ACC112 (cell line): ENCODE data around the gene SERTAD3.
A peak's percentile ranks its signal among the peaks of the same experiment; 100 is the strongest.

Experiments used
- H2AFZ ChIP-seq: fragments of 200-600 bp; sonication (generic); one replicate; pipeline ENCODE4 v1.6.0; 2017; ENCODE audit warnings: antibody characterized with exemption, low read length; ENCODE audit not compliant: unreplicated experiment
- H3K27ac ChIP-seq: fragments of 200-600 bp; sonication (generic); 2 replicates; pipeline ENCODE4 v1.5.1; 2014; ENCODE audit warnings: low read depth, mild to moderate bottlenecking, antibody characterized with exemption, low read length, moderate library complexity
- H3K27me3 ChIP-seq: fragments of 200-600 bp; sonication (generic); 2 replicates; pipeline ENCODE4 v1.6.1; 2014; ENCODE audit warnings: mild to moderate bottlenecking, antibody characterized with exemption, low read length, moderate library complexity, mixed read lengths; ENCODE audit not compliant: insufficient read depth
- H3K36me3 ChIP-seq: fragments of 200-600 bp; sonication (generic); 2 replicates; pipeline ENCODE4 v1.6.1; 2016; ENCODE audit warnings: mild to moderate bottlenecking, antibody characterized with exemption, low read length, moderate library complexity, mixed read lengths; ENCODE audit not compliant: insufficient read depth
- H3K4me1 ChIP-seq: fragments of 200-600 bp; sonication (generic); one replicate; pipeline ENCODE4 v1.6.1; 2016; ENCODE audit warnings: low read length, mixed read lengths; ENCODE audit not compliant: insufficient read depth, unreplicated experiment, control insufficient read depth
- H3K4me3 ChIP-seq: fragments of 200-600 bp; sonication (generic); 2 replicates; pipeline ENCODE4 v1.5.1; 2014; ENCODE audit warnings: mild to moderate bottlenecking, low read depth, low read length
- H3K79me2 ChIP-seq: fragments of 200-600 bp; sonication (generic); one replicate; pipeline ENCODE4 v1.6.0; 2016; ENCODE audit warnings: low read length; ENCODE audit not compliant: control insufficient read depth, unreplicated experiment, insufficient read depth

SERTAD3 gene

DNA sequence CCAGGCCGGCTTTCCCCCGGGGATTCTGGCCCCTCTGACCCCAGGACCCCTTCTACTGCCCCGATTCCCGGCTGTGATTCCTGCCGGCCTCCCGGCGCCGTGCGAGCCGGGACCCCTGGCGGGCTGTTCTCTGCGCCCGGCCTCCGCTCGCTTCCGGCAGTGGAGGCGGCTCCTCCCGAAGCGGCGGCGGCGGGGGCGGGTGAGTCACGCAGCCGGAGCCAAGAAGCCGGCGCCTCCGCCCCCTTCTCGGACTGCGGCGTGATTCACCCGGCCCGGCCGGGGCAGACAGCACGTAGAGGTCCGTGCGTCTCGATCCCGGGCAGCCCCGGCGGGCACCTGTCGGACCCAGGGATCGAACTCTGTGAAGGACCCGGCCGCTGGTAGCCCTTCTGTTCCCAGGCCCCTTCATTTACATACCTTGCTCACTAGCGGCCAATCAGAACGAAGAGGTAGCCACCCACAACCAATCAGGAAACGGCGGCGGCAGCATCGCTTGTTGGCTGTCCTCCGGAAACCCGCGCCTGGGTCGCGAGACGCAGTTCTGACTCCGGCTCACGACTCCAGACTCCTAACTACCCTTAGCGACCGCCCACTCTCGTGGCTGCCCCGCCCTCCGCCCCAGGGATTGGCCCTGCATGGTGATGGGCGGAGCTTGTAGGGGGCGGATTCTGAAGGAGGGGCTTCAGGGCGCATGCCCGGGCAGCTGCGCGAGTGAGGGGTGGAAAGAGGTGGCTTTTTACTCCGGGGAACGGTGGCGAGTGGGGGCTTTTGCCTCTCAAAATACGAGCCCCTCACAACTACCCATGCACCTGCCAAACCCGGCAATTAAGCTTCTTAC is 18.5 kb downstream of the SERTAD3 start, which contains the start of gene SERTAD1:
Gene SERTAD1, minus strand, starts transcription at position 543 of the 838 bp plus-strand sequence. CDS start 2,446 bp downstream, outside the sequence.
- Histone ChIP-seq H3K36me3 (no peaks in the 10 kb centered on the region), H3K4me3 (peak within 1 kb of the TSS; percentile 85), H3K27me3 (no peaks in the 10 kb centered on the region), H3K27ac (peak within 1 kb of the TSS; percentile 92), H3K79me2 (peaks cover 31% of the 10 kb centered on the region), H3K4me1 (peaks cover 13% of the 10 kb centered on the region), H2AFZ (peak within 1 kb of the TSS; percentile 91)

- Histone ChIP-seq H2AFZ (no peak overlapping the region), H3K27me3 (no peaks in the 10 kb centered on the region), H3K79me2 (peaks cover 31% of the 10 kb centered on the region), H3K4me3 (peak overlapping the region; percentile 85), H3K36me3 (no peaks in the 10 kb centered on the region), H3K27ac (peak overlapping the region; percentile 92), H3K4me1 (peaks cover 13% of the 10 kb centered on the region)
Observed at GRCh38 chr19:40424637-40425449, 19.3 kb downstream of the SERTAD3 start.

DNA sequence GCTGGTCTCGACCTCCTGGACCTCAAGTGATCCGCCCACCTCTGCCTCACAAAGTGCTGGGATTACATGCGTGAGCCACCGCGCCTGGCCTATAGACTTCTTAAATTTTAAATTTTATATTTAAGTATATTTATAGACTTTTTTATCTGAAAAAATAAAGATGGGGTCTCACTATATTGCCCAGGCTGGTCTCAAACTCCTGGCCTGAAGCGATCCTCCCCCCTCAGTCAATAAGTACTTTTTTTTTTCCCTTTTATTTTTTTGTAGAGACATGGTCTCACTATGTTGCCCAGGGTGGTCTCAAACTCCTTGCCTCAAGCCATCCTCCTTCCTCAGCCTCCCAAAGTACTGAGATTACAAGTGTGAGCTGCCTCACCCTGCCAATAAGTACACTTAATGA is 20.2 kb downstream of the SERTAD3 start:
- Histone ChIP-seq H3K36me3 (no peaks in the 10 kb centered on the region), H3K4me1 (peaks cover 13% of the 10 kb centered on the region), H3K4me3 (peak overlapping the region; percentile 85), H3K27ac (no peak overlapping the region), H3K79me2 (peaks cover 31% of the 10 kb centered on the region), H3K27me3 (no peaks in the 10 kb centered on the region), H2AFZ (no peak overlapping the region)

DNA sequence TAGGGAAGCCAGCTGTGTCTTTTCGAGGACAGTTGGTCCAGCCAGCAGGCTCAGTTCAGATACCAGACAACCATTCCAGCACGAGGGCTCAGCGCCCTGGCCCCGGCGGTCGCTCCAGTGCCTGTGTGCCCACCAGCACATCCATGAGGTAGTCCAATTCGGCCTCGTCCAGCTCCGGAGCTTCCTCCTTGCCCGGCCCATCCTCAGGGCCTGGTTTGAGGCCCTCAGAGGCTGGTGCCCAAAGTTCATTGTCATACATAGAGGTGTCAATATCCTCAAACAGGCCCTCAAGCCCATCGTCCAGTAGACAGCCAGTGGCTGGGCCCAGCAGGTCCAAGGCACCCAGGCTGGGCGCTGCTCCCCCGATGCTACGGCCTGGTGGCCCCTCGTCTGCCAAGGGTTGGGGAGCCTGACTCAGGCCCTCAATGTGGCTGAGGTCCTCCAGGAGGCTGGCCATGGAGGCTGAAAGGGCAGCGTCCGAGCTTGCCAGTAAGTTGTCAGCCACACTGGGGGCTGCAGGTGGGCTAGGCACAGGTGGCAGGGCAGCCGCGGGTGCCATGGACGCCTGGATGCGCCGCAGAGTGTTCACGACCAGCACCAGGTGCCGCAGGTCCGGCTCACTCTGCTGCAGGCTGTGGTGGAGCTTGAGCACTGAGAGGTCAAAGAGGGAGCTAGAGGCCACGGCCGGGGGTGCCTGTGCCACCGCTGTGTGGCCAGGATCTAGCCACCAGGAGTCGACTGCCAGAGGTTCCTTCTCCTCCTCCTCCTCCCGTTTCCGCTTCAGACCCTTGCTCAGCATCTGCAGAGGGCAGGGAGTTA is 21.2 kb downstream of the SERTAD3 start:
- H3K27me3 ChIP-seq: no peaks in the 10 kb centered on the region
- no peaks in the 10 kb centered on the region for H3K36me3 ChIP-seq
- peaks cover 13% of the 10 kb centered on the region for H3K4me1 ChIP-seq
- peak overlapping the region; percentile 85; the same call in 1 of the 2 replicates for H3K4me3 ChIP-seq
- H3K27ac ChIP-seq: peak overlapping the region; percentile 3; the same call in 1 of the 2 replicates
- H3K79me2 ChIP-seq: peaks cover 31% of the 10 kb centered on the region
- H2AFZ ChIP-seq: no peak overlapping the region

DNA sequence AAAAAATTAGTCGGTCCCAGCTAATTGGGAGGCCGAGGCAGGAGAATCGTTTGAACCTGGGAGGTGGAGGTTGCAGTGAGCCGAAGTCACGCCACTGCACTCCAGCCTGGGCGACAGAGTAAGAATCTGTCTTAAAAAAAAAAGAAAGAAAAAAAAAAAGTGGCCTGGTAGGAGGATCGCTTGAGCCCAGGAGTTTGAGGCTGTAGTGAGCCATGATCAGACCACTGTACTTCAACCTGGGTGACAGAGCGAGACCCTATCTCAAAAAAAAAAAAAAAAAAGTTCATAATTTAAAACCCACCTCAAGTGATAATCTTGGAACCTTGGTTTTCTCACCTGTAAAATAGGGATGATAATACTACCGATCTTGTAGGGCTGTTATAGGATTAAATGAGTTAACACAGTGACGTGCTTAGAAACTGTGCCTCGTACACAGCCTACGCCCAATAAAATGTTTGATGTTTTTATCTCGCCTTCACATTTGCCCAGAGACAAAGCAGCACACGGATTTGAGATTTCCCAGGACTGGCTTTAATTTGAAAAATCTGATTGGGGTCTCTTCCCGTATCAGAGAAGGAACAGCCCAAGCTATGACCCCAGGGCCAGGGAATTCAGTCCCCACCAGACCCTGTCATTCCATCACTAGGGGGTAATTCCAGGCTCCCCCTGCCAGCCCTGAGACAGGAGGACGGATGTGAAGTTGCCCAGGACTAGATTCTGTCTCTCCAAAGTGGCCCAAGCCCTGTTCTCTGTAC is 22.0 kb downstream of the SERTAD3 start:
- peaks cover 13% of the 10 kb centered on the region for H3K4me1 ChIP-seq
- no peak overlapping the region for H2AFZ ChIP-seq
- H3K27ac ChIP-seq: peak overlapping the region; percentile 89
- no peaks in the 10 kb centered on the region for H3K36me3 ChIP-seq
- H3K4me3 ChIP-seq: no peak overlapping the region; the same call in 1 of the 2 replicates
- no peaks in the 10 kb centered on the region for H3K27me3 ChIP-seq
- H3K79me2 ChIP-seq: peaks cover 31% of the 10 kb centered on the region

DNA sequence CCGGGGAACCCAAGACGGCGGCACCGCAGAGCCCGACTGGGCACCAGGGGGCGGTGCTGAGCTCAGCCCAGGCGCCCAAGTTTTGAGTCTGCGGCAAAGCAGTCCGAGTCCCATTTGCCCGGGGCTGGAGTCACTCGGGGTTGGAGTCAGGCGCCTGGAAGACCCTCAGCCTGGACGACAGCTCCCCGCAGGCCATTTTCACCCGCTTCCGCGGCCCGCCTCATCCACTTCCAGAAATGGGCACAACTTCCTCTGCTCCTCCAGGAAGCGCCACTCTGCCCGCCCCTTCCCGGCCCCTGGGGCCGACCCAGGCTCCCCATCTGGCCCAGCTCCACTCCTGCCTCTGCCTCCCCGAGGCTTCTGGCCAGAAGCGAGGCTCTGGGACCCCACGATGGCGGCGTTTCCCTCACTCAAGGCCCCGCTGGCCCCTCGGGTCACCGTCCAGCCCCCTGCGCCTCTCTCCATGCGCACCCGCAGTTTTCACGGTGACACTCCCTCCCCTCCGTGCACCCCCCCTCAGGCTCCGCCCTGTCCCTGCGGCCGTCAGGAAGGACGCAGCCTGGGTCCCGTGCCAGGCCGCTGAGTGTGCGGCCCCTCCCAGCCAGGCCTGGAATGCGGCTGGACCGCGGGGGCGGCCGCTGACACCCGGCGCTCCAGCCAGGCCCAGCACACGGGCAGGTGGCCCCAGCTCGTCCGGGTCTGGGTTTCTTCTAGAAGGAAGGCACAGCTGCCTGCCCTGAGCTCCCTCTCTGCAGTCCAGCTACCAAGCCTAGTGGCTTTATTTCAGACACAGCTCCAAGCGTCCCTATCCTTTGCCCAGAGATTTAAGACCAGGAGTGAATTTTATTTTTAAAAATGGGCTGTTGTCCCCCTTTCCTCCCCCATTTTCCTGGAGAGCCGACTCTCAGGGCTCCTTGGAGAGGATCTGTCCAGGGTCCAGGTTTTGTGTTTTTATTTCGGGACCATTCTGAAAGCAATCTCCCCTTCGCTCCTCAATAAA is 23.1 kb downstream of the SERTAD3 start:
- Histone ChIP-seq H3K79me2 (peaks cover 31% of the 10 kb centered on the region), H3K27ac (peak overlapping the region; percentile 89), H3K27me3 (no peaks in the 10 kb centered on the region), H3K4me1 (peaks cover 13% of the 10 kb centered on the region), H3K4me3 (peak overlapping the region; percentile 79), H2AFZ (no peak overlapping the region), H3K36me3 (no peaks in the 10 kb centered on the region)

DNA sequence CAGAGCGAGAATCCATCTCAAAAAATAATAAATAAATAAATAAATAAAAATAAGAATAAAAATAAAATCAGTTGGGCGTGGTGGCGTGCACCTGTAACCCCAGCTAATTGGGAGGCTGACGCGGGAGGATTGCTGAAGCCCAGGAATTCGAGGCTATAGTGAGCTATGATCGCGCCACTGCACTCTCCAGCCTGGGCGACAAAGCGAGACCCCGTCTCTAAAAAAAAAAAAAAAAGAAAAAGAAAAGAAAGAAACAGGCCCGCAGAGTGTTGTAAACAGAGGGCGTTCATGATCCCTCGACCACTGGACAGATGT is 23.7 kb downstream of the SERTAD3 start:
- Histone ChIP-seq H2AFZ (no peak overlapping the region), H3K4me1 (peaks cover 13% of the 10 kb centered on the region), H3K79me2 (peaks cover 31% of the 10 kb centered on the region), H3K4me3 (peak overlapping the region; percentile 79), H3K27ac (peak overlapping the region; percentile 89; the same call in 1 of the 2 replicates), H3K27me3 (no peaks in the 10 kb centered on the region), H3K36me3 (no peaks in the 10 kb centered on the region)

DNA sequence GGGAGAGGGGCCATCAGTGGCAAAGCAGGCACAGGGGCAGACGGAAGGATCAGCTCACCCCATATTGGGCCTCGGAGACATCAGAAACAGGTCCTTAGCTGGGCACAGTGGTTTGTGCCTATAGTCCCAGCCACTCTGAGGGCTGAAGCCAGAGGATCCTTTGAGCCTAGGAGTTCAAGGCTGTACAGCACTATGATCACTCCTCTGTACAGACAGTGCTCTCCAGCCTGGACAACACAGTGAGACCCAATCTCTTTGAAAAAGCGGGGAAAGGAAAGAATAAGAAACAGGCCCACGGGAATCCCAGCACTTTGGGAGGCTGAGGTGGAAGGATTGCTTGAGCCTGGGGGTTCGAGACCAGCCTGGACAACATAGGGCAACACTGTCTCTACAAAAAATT is 24.4 kb downstream of the SERTAD3 start:
- H3K36me3 ChIP-seq: no peaks in the 10 kb centered on the region
- H3K4me1 ChIP-seq: peaks cover 13% of the 10 kb centered on the region
- peaks cover 27% of the 10 kb centered on the region for H3K79me2 ChIP-seq
- H2AFZ ChIP-seq: no peak overlapping the region
- no peak overlapping the region for H3K27ac ChIP-seq
- no peaks in the 10 kb centered on the region for H3K27me3 ChIP-seq
- no peak overlapping the region for H3K4me3 ChIP-seq

DNA sequence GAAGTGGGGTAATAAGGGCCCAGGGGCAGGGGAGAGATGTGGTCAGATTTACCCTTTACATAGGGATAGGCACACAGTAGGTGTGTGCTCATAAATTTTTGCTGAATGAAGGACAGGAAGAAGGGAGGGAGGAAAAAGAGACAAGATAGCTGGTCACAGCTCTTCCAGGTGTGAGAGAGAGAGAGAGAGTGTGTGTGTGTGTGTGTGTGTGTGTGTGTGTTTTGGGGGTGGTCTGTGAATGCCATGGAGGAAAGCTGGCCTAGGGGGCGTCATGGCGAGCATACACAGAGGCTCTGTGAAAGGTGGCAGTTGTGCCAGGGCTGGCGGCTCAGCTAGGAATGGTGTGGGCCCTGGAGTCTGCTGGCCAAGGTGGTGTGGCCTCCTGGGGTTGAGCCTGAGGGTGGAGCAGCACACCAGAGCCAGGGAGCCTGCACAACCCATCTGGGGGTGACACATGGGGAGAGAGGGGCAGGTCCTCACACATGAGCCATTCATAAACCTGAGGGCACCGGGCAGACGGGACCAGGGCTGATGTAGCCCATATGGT is 25.0 kb downstream of the SERTAD3 start:
- Histone ChIP-seq H3K79me2 (peaks cover 21% of the 10 kb centered on the region), H3K4me1 (peaks cover 13% of the 10 kb centered on the region)

More for the DNA sequence above, 25.0 kb downstream of the SERTAD3 start:
- Histone ChIP-seq H2AFZ (no peak overlapping the region), H3K27me3 (no peaks in the 10 kb centered on the region), H3K36me3 (no peaks in the 10 kb centered on the region), H3K27ac (no peak overlapping the region), H3K4me3 (no peak overlapping the region)
